Measurements from ENCODE around the gene C1QTNF8. TPM values are rescaled to one million over a fixed set of nuclear protein-coding genes. Genes with fewer than 3 reads are reported as not detected.

C1QTNF8 gene
- total RNA-seq, 1 experiment from 2014 or later, result not detected

GRCh38 chr16:1103636-1103980 lies 7.6 kb upstream of the C1QTNF8 start:
- Histone ChIP-seq H3K56ac (ENCODE audit: insufficient read length, low read depth, low read length) (no peak overlapping the region), H3T11ph (ENCODE audit: low read length) (no peak overlapping the region), H3K14ac (ENCODE audit: insufficient read depth, low read length) (no peak overlapping the region), H2AK5ac (ENCODE audit: insufficient read length, low read length) (no peak overlapping the region), H2AFZ (ENCODE audit: low read length) (no peak overlapping the region), H3K23me2 (ENCODE audit: insufficient read length, low read depth, low read length, poor library complexity, severe bottlenecking) (peaks cover 4% of the 10 kb centered on the region), H3K27ac (ENCODE audit: insufficient read length, low read depth, low read length) (no peak overlapping the region), H3K4me2 (ENCODE audit: insufficient read depth, insufficient read length, low read length) (no peak overlapping the region), H3K23ac (ENCODE audit: insufficient read length, low read depth, low read length) (no peak overlapping the region), H4K20me1 (ENCODE audit: control insufficient read depth, insufficient read depth, insufficient read length) (no peaks in the 10 kb centered on the region), H2BK15ac (ENCODE audit: low read depth, low read length) (no peak overlapping the region), H3K9ac (ENCODE audit: extremely low read depth, insufficient read length, low read length) (no peak overlapping the region), H3K79me1 (ENCODE audit: insufficient read depth, low read depth, low read length, poor library complexity, severe bottlenecking) (no peaks in the 10 kb centered on the region), H3K79me2 (ENCODE audit: insufficient read depth, low read length) (no peaks in the 10 kb centered on the region), H2BK12ac (ENCODE audit: insufficient read length, low read depth, low read length) (no peak overlapping the region), H4K5ac (ENCODE audit: insufficient read length, low read depth, low read length) (no peak overlapping the region), H3K9me3 (ENCODE audit: control insufficient read depth, low read depth, low read length) (no peaks in the 10 kb centered on the region), H3K4me1 (ENCODE audit: insufficient read depth, low read length) (no peaks in the 10 kb centered on the region), H2BK120ac (ENCODE audit: low read depth, low read length, poor library complexity, severe bottlenecking) (no peak overlapping the region), H3K27me3 (ENCODE audit: insufficient read depth, low read length) (no peaks in the 10 kb centered on the region), H3K18ac (ENCODE audit: insufficient read length, low read depth, low read length) (no peak overlapping the region), H2BK5ac (ENCODE audit: insufficient read length, low read length) (no peak overlapping the region), H4K8ac (replicated peaks; ENCODE audit: insufficient read length, low read depth, low read length) (no peak overlapping the region), H3K4ac (ENCODE audit: low read depth, low read length) (no peak overlapping the region), H4K91ac (ENCODE audit: insufficient read length, low read depth, low read length) (no peak overlapping the region), H2BK20ac (ENCODE audit: low read depth, low read length, poor library complexity, severe bottlenecking) (no peak overlapping the region)
- TF ChIP-seq CTCF (conservative IDR thresholded peaks at IDR 0.05), result no peak
- no CpG with 5 or more reads among the region's 11 CpGs for WGBS (ENCODE audit: extremely low coverage, insufficient read length, low lambda C conversion rate)
- no peak for DNase-seq
- no peak overlapping the region; a peak in 1 of 5 replicates for H3K4me3 Mint-ChIP-seq
- H3K36me3 Mint-ChIP-seq (ENCODE audit: insufficient read depth in 1 of 3, low read depth in 3 of 3), result no peaks in the 10 kb centered on the region
- H3K9me3 Mint-ChIP-seq, result no peaks in the 10 kb centered on the region; a peak in 1 of 5 replicates
- H3K4me1 Mint-ChIP-seq, result peaks cover 0 to 10% of the 10 kb centered on the region in 2 experiments; a peak in 2 of 4 replicates
- no peak overlapping the region for H3K27ac Mint-ChIP-seq
- H3K27me3 Mint-ChIP-seq (ENCODE audit: low read depth), result peaks cover 16% of the 10 kb centered on the region
